ENCODE data around the gene ZDHHC7. TPM values are rescaled to one million over a fixed set of nuclear protein-coding genes. Genes with fewer than 3 reads are reported as not detected.
"Not testable (repeated sequence)": the region's sequence is repeated elsewhere in the genome, so short reads cannot be mapped to it uniquely, and the experiment has no call there.

ZDHHC7 gene
- total RNA-seq, 1 experiment from 2014 or later: 39.9 TPM

- ChIA-PET CTCF (no interaction called here), RAD21 (ENCODE audit: low non-redundant PET in 1 of 2, low total read pairs in 2 of 2, uncharacterized antibody in 2 of 2, unreplicated experiment in 2 of 2) (no interaction called here), POLR2A (interaction anchor here (1.3 kb wide), 1 partner anchor 23 kb away, joined by 3 read pairs; no protein-coding TSS in a partner anchor)
- intact Hi-C loops (cut with micrococcal nuclease): no loop called here
- Histone ChIP-seq H3K9ac (ENCODE audit: low read length) (no peak overlapping the region), H3K9me2 (ENCODE audit: insufficient read depth) (no peaks in the 10 kb centered on the region), H3K36me3 (ENCODE audit: control insufficient read depth in 1 of 2, insufficient read depth in 2 of 2, low read length in 2 of 2) (no peaks in the 10 kb centered on the region), H3K9me3 (ENCODE audit: control insufficient read depth in 1 of 2, insufficient read depth in 1 of 2, low read depth in 1 of 2, low read length in 2 of 2) (no peaks in the 10 kb centered on the region), H4K20me1 (ENCODE audit: insufficient read depth) (no peaks in the 10 kb centered on the region), H3K27ac (ENCODE audit: low read depth, low read length) (no peak overlapping the region), H3K79me2 (ENCODE audit: insufficient read depth, low read length) (no peaks in the 10 kb centered on the region), H2AFZ (ENCODE audit: low read depth, low read length, poor library complexity, severe bottlenecking) (no peak overlapping the region), H3K27me3 (ENCODE audit: insufficient read depth, low read length) (peaks cover 7% of the 10 kb centered on the region; the same call in 1 of the 2 replicates), H3K4me1 (ENCODE audit: control insufficient read depth in 1 of 2, insufficient read depth in 2 of 2, low read length in 2 of 2) (peaks cover 33 to 40% of the 10 kb centered on the region in 2 experiments), H3K4me3 (replicated peaks in 1 of 2; ENCODE audit: low read depth in 1 of 2, low read length in 2 of 2) (no peak overlapping the region), H3K4me2 (ENCODE audit: low read length) (no peak overlapping the region)
- no TSS peak for BruUV-seq (replicated peaks)
- TF ChIP-seq EZH2phosphoT487 (IDR thresholded peaks at IDR 0.05; ENCODE audit: borderline replicate concordance) (no peak), MAX (IDR thresholded peaks at IDR 0.05) (no peak), ATF3 (IDR thresholded peaks at IDR 0.05) (no peak), ZNF274 (IDR thresholded peaks at IDR 0.05; ENCODE audit: low read depth, low read length) (no peak), REST (IDR thresholded peaks at IDR 0.05; ENCODE audit: low read depth) (no peak), POLR2AphosphoS5 (IDR thresholded peaks at IDR 0.05; ENCODE audit: low read depth, low read length) (no peak), SIN3A (IDR thresholded peaks at IDR 0.05; ENCODE audit: low read depth) (no peak), TCF7L2 (IDR thresholded peaks at IDR 0.05; ENCODE audit: borderline replicate concordance, extremely low read depth, insufficient read depth, insufficient read length) (no peak), EZH2 (IDR thresholded peaks at IDR 0.05) (no peak), SP1 (IDR thresholded peaks at IDR 0.05; ENCODE audit: low read depth) (no peak), JUND (IDR thresholded peaks at IDR 0.05) (no peak), ZBTB33 (IDR thresholded peaks at IDR 0.05; ENCODE audit: extremely low read depth, insufficient replicate concordance, low read length) (no peak), RAD21 (IDR thresholded peaks at IDR 0.05; ENCODE audit: low read depth) (no peak), CBX3 (IDR thresholded peaks at IDR 0.05; ENCODE audit: low read depth) (no peak), SRF (IDR thresholded peaks at IDR 0.05; ENCODE audit: low read depth) (no peak)
- no peak for DNase-seq (ENCODE audit: low read depth, low spot score)
- no peak for ATAC-seq
Measured at GRCh38 chr16:85033171-85033570, 21.8 kb upstream of the ZDHHC7 start.

- H3K27me3 ChIP-seq (ENCODE audit: insufficient read depth, low read length); intact Hi-C loops (cut with micrococcal nuclease); H3K4me3 ChIP-seq (replicated peaks in 1 of 2; ENCODE audit: low read depth in 1 of 2, low read length in 2 of 2); H2AFZ ChIP-seq (ENCODE audit: low read depth, low read length, poor library complexity, severe bottlenecking); CTCF ChIA-PET; H3K36me3 ChIP-seq (ENCODE audit: control insufficient read depth in 1 of 2, insufficient read depth in 2 of 2, low read length in 2 of 2); H3K9ac ChIP-seq (ENCODE audit: low read length); BruUV-seq (replicated peaks); H3K4me2 ChIP-seq (ENCODE audit: low read length); DNase-seq (ENCODE audit: low read depth, low spot score); H3K9me3 ChIP-seq (ENCODE audit: control insufficient read depth in 1 of 2, insufficient read depth in 1 of 2, low read depth in 1 of 2, low read length in 2 of 2); RAD21 ChIA-PET (ENCODE audit: low non-redundant PET in 1 of 2, low total read pairs in 2 of 2, uncharacterized antibody in 2 of 2, unreplicated experiment in 2 of 2); ATAC-seq; H3K27ac ChIP-seq (ENCODE audit: low read depth, low read length); H3K79me2 ChIP-seq (ENCODE audit: insufficient read depth, low read length); H4K20me1 ChIP-seq (ENCODE audit: insufficient read depth); H3K9me2 ChIP-seq (ENCODE audit: insufficient read depth): not testable (repeated sequence)
- POLR2A ChIA-PET: interaction anchor here (1.3 kb wide), 1 partner anchor 22 kb away, joined by 3 read pairs; no protein-coding TSS in a partner anchor
- peaks cover 30 to 36% of the 10 kb centered on the region in 2 experiments for H3K4me1 ChIP-seq (ENCODE audit: control insufficient read depth in 1 of 2, insufficient read depth in 2 of 2, low read length in 2 of 2)
Measured at GRCh38 chr16:85032187-85032586, 20.9 kb upstream of the ZDHHC7 start.
